WI38 (cell line): ENCODE measurements around the gene KIFAP3.

Experiments used
- H3K4me3 ChIP-seq: 2 replicates; pipeline ENCODE4 v1.5.1; 2011; ENCODE audit warnings: low read depth, mild to moderate bottlenecking, control low read depth, low read length
- TF ChIP-seq, protein P1 (sequence below): IDR thresholded peaks from 2 replicates; pipeline ENCODE4 v1.5.1; 2012; ENCODE audit warnings: low read depth, mild to moderate bottlenecking, control low read depth, low read length

KIFAP3 gene

GRCh38 chr1:169892176-169892926 lies 182.1 kb downstream of the KIFAP3 start:
- H3K4me3 ChIP-seq: peak overlapping the region; percentile 74
- TF ChIP-seq, protein P1, sequence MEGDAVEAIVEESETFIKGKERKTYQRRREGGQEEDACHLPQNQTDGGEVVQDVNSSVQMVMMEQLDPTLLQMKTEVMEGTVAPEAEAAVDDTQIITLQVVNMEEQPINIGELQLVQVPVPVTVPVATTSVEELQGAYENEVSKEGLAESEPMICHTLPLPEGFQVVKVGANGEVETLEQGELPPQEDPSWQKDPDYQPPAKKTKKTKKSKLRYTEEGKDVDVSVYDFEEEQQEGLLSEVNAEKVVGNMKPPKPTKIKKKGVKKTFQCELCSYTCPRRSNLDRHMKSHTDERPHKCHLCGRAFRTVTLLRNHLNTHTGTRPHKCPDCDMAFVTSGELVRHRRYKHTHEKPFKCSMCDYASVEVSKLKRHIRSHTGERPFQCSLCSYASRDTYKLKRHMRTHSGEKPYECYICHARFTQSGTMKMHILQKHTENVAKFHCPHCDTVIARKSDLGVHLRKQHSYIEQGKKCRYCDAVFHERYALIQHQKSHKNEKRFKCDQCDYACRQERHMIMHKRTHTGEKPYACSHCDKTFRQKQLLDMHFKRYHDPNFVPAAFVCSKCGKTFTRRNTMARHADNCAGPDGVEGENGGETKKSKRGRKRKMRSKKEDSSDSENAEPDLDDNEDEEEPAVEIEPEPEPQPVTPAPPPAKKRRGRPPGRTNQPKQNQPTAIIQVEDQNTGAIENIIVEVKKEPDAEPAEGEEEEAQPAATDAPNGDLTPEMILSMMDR: no peak

- TF ChIP-seq, protein P1: no peak
- H3K4me3 ChIP-seq: no peak overlapping the region
Observed at GRCh38 chr1:169891539-169891885, 183.0 kb downstream of the KIFAP3 start.

DNA sequence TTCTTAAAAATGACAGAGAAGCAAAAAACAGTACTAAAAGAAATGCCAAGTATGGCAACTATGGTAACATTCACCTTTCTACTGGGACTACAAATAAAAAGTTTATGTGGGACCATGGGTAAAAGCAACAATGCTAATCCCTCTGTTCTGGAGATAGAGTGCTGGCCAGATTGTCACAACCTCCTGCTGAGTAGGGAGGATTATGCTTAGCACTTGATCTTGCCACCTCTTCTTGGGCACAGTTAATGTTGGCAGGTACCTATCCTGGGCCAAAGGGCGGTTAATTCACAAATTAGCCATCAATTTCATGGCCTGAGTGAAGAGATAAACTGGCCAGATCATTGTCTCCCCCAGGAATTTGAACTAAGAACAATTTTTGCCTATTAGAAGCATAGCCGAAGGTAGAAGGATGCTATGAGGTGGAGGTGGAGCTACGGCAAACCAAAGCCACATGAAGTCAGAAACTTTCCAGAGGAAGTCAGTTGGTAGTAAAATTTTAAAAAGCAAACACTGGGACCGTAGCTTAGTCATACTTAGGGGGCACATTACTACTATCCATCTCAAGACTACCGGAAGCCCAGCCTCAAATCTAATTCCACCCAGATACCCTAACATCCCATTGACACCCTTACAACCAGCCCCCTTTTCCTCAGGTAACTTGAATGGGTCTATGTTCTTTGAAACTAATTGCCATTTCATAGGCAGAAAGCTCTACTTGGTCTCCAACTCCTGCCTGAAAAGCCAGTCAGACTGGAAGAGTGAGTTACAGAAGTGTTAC lies 183.5 kb downstream of the KIFAP3 start:
- TF ChIP-seq, protein P1: no peak
- H3K4me3 ChIP-seq: no peak overlapping the region

DNA sequence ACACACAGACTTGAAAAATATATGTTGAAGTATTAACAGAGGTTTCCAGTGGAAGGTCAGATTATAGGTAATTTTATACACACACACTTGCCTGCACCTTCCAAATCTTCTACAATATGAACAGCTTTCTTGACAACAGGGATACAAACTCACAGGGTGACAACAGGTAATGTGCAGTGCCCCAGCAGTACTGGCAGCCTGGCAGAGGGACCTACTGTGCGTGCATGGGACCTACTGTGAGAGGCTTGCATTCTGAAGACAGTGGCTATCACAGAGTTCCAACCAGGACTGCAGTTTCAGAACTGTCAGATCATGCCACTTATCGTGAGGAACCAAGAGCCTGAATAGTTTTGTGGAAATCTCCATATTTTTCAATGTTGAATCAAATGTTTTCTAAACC lies 184.6 kb downstream of the KIFAP3 start:
- TF ChIP-seq, protein P1: no peak
- H3K4me3 ChIP-seq: no peak overlapping the region

GRCh38 chr1:169886931-169887330 lies 187.6 kb downstream of the KIFAP3 start:
- no peak overlapping the region for H3K4me3 ChIP-seq
- TF ChIP-seq, protein P1: no peak

DNA sequence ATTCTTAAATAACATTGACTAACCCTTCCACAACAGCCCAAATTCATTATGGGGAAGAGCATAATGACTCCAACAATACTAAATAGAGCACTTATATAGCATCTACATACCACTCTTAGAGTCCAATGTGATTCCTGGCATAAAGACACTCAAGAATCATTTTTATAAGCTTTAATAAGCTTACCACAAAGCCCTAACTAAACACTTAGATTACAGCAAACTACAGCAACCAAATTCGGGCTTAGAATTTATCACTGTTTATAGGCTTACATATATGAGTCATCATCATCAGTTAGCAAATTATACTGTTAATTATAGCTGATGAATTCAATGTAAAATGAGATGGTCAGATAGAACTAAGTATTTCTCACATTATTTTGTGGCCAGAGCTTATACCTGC lies 188.1 kb downstream of the KIFAP3 start:
- H3K4me3 ChIP-seq: no peak overlapping the region
- TF ChIP-seq, protein P1: no peak

DNA sequence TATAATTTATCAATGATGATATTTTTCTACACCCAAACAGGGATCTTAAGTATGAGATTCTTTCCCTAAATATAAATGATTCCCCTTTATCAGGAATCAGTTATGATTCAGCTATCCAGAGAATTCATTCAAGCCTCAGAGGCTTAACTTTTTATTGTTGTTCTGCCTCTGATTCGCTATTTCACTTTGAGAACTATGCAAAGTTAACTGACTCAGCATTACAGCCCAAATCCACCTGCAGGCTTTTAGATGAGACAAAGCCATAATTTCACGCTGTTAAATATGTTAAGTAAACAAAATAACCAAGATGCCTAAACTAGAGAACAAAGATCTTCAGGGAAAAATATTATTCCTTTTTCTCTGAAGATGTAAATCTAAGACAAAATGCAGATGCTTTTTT lies 189.3 kb downstream of the KIFAP3 start:
- TF ChIP-seq, protein P1: no peak
- no peak overlapping the region for H3K4me3 ChIP-seq
